K562 (cell line): ENCODE measurements around the gene SEMA6B. TPM values are rescaled to one million over a fixed set of nuclear protein-coding genes. Genes with fewer than 3 reads are reported as not detected.

ENCODE experiments used
- BMI1 ChIP-seq: fragments of 150-350 bp; IDR thresholded peaks from 2 replicates; pipeline ENCODE4 v1.6.1; 2014; ENCODE audit warnings: low read length
- ELF4 ChIP-seq: fragments of 450-650 bp; formaldehyde crosslinking; IDR thresholded peaks from 2 replicates; pipeline ENCODE4 v1.4.0; 2022; ENCODE audit warnings: missing genetic modification characterization
- EP300 ChIP-seq: IDR thresholded peaks from 2 replicates; pipeline ENCODE4 v1.6.1; 2012; ENCODE audit warnings: low read length, improper control_type of control experiment
- EWSR1 ChIP-seq: fragments of 450-650 bp; IDR thresholded peaks from 2 replicates; pipeline ENCODE4 v1.6.1; 2018; ENCODE audit warnings: borderline replicate concordance, mild to moderate bottlenecking, low read depth, moderate library complexity; ENCODE audit not compliant: partially characterized antibody
- MLX ChIP-seq, 2 experiments: fragments of 450-650 bp in 1 of 2; sonication (generic) in 1 of 2; formaldehyde crosslinking; conservative IDR thresholded peaks; 2 replicates each; pipeline versions ENCODE4 v1.4.0 to v1.8.1; 2020 to 2022; ENCODE audit warnings: mild to moderate bottlenecking in 1 of 2, missing genetic modification reagents in 1 of 2
- NCOA2 ChIP-seq, 2 experiments: fragments of 450-650 bp; IDR thresholded peaks; 2 replicates each; pipeline ENCODE4 v1.6.1; 2018; ENCODE audit warnings: mild to moderate bottlenecking in 2 of 2, moderate library complexity in 1 of 2; ENCODE audit not compliant: partially characterized antibody in 2 of 2
- RBM39 ChIP-seq: fragments of 200-400 bp; formaldehyde crosslinking; optimal IDR thresholded peaks from 2 replicates; pipeline ENCODE3; 2018; ENCODE audit warnings: low read depth, low read length
- RNF2 ChIP-seq: sonication (generic); IDR thresholded peaks from 2 replicates; pipeline ENCODE4 v1.6.1; 2016
- SRSF3 ChIP-seq: fragments of 200-400 bp; formaldehyde crosslinking; IDR thresholded peaks from 2 replicates; pipeline ENCODE4 v1.6.1; 2016; ENCODE audit warnings: mild to moderate bottlenecking, low read length, moderate library complexity; ENCODE audit not compliant: insufficient read depth
- SRSF7 ChIP-seq: fragments of 200-400 bp; formaldehyde crosslinking; optimal IDR thresholded peaks from 2 replicates; pipeline ENCODE3; 2017; ENCODE audit warnings: mild to moderate bottlenecking, low read depth, low read length
- ZC3H11A ChIP-seq: IDR thresholded peaks from 2 replicates; pipeline ENCODE4 v1.6.1; 2012; ENCODE audit warnings: low read depth, low read length, improper control_type of control experiment
- ZNF512 ChIP-seq: IDR thresholded peaks from 2 replicates; pipeline ENCODE4 v1.6.1; 2016; ENCODE audit warnings: missing genetic modification characterization, missing compliant biosample characterization
- polyA plus RNA-seq, 8 experiments: library from polyadenylated mRNA; depleted of rRNA in 4 of 8; stranded (reverse) in 5 of 8; unstranded in 3 of 8; fragments of >200 nt; fragmentation: Nextera tagmentation in 2 of 8; fragmentation: Illumina TruSeq in 1 of 8; extraction: Ambion mirVana in 2 of 8; extraction: Trizol in 1 of 8; gene quantifications; 2 replicates each; pipeline versions ENCODE4 v1.2.1 to v1.2.3, GENCODE V29; 2011 to 2014; ENCODE audit warnings: inconsistent platforms in 1 of 8, missing spikeins in 1 of 8
- total RNA-seq, 7 experiments: library from RNA; depleted of rRNA in 6 of 7; stranded (reverse); fragments of >200 nt in 6 of 7; fragmentation: Illumina TruSeq in 2 of 7; extraction: Trizol in 2 of 7; gene quantifications; 2 replicates each; pipeline versions ENCODE4 v1.2.1 to v1.2.3, GENCODE V29; 2011 to 2021; ENCODE audit warnings: low replicate concordance in 1 of 7
- TF ChIP-seq, protein P1 (sequence below): fragments of 450-650 bp; formaldehyde crosslinking; IDR thresholded peaks from 2 replicates; pipeline ENCODE4 v1.4.0; 2022; ENCODE audit warnings: missing genetic modification characterization
- TF ChIP-seq, protein P2 (sequence below): fragments of 450-650 bp; IDR thresholded peaks from one replicate; pipeline ENCODE4 v1.6.1; 2018; ENCODE audit warnings: mild to moderate bottlenecking, moderate library complexity; ENCODE audit not compliant: partially characterized antibody
- TF ChIP-seq, protein P3 (sequence below): sonication (generic); formaldehyde crosslinking; IDR thresholded peaks from 2 replicates; pipeline ENCODE4 v1.8.0; 2022; ENCODE audit warnings: missing genetic modification reagents, mild to moderate bottlenecking, borderline replicate concordance
- TF ChIP-seq, protein P4 (sequence below): fragments of 250-450 bp; sonication (Bioruptor Pico); IDR thresholded peaks from 2 replicates; pipeline ENCODE4 v1.8.0; 2021; ENCODE audit warnings: mild to moderate bottlenecking, moderate library complexity

Gene SEMA6B
- total and polyA plus RNA-seq, 9 of the 15 experiments (the other 6 are each of a cell fraction or from before 2014, with no cell fraction given): 0.65 to 4.6 (median 2.5) TPM; not detected in 2

DNA sequence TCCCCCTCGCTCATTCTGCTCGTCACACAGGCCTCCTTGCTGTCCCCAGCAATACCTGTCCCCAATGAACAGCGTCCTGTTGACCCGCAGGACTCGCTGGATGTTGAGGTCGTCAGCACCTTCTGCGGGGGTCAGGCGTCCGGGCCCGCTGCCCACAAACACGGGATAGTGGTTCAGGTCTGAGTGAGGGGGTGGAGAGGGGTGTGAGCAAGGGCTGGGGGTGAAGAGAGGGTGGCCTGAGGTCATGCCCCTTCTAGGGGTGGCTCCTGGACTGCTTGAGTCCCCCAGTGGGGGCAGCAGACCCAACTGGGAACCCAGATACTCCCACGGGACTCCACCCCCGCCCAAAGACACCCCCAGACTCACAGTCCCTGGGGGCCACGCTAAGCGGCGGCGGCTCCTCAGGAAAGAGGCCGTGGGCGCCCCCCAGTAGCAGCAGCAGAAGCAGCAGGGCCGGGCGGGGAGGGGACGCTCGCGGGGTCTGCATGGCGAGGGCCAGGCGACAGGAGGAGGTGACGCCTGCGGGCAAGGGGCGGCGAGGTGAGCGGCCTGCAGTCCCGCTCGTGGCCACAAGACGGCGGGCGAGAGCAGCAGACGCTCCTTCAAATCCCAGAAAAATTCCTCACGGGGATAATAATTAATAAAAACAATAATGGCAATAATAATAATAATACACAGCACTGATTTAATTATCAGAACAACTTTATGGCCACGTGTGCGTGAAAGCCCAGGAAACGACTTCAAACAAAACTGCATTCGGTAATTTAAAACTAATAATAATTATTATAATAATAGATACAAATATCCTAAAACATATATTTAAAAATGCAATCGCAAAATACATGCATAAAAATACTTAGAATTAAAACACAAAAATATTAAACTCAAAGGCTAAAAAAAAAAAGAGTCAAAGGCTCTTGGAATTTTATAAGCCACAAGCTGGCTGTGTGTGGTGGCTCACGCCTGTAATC is 1.2 kb downstream of the SEMA6B start (continued):
- TF ChIP-seq, protein P1, sequence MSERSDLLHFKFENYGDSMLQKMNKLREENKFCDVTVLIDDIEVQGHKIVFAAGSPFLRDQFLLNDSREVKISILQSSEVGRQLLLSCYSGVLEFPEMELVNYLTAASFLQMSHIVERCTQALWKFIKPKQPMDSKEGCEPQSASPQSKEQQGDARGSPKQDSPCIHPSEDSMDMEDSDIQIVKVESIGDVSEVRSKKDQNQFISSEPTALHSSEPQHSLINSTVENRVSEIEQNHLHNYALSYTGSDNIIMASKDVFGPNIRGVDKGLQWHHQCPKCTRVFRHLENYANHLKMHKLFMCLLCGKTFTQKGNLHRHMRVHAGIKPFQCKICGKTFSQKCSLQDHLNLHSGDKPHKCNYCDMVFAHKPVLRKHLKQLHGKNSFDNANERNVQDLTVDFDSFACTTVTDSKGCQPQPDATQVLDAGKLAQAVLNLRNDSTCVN (CRISPR knock-in tag): no peak
- TF ChIP-seq NCOA2 (IDR thresholded peaks at IDR 0.05; ENCODE audit: partially characterized antibody in 2 of 2) (no peak), ZNF512 (tag) (no peak), RNF2 (no peak), EWSR1 (no peak), SRSF3 (no peak), BMI1 (no peak), ELF4 (no peak), MLX (CRISPR knock-in tag; conservative IDR thresholded peaks at IDR 0.05) (no peak), RBM39 (no peak), SRSF7 (no peak), ZC3H11A (no peak), EP300 (no peak)
- TF ChIP-seq, protein P2, sequence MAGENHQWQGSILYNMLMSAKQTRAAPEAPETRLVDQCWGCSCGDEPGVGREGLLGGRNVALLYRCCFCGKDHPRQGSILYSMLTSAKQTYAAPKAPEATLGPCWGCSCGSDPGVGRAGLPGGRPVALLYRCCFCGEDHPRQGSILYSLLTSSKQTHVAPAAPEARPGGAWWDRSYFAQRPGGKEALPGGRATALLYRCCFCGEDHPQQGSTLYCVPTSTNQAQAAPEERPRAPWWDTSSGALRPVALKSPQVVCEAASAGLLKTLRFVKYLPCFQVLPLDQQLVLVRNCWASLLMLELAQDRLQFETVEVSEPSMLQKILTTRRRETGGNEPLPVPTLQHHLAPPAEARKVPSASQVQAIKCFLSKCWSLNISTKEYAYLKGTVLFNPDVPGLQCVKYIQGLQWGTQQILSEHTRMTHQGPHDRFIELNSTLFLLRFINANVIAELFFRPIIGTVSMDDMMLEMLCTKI: no peak
- TF ChIP-seq, protein P3, sequence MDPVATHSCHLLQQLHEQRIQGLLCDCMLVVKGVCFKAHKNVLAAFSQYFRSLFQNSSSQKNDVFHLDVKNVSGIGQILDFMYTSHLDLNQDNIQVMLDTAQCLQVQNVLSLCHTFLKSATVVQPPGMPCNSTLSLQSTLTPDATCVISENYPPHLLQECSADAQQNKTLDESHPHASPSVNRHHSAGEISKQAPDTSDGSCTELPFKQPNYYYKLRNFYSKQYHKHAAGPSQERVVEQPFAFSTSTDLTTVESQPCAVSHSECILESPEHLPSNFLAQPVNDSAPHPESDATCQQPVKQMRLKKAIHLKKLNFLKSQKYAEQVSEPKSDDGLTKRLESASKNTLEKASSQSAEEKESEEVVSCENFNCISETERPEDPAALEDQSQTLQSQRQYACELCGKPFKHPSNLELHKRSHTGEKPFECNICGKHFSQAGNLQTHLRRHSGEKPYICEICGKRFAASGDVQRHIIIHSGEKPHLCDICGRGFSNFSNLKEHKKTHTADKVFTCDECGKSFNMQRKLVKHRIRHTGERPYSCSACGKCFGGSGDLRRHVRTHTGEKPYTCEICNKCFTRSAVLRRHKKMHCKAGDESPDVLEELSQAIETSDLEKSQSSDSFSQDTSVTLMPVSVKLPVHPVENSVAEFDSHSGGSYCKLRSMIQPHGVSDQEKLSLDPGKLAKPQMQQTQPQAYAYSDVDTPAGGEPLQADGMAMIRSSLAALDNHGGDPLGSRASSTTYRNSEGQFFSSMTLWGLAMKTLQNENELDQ (CRISPR knock-in tag): no peak
- TF ChIP-seq, protein P4, sequence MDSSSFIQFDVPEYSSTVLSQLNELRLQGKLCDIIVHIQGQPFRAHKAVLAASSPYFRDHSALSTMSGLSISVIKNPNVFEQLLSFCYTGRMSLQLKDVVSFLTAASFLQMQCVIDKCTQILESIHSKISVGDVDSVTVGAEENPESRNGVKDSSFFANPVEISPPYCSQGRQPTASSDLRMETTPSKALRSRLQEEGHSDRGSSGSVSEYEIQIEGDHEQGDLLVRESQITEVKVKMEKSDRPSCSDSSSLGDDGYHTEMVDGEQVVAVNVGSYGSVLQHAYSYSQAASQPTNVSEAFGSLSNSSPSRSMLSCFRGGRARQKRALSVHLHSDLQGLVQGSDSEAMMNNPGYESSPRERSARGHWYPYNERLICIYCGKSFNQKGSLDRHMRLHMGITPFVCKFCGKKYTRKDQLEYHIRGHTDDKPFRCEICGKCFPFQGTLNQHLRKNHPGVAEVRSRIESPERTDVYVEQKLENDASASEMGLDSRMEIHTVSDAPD (CRISPR knock-in tag): no peak
